Stimulated activated CD8-positive, alpha-beta memory T cell treated with anti-CD3 and anti-CD28 coated beads, Interleukin-2, amount 100 ng/mL, for 1 hour (primary cell): ENCODE results near the gene MYOC.
"Not testable (repeated sequence)": the region's sequence is repeated elsewhere in the genome, so short reads cannot be mapped to it uniquely, and the experiment has no call there.

Source experiments
- DNase-seq, 2 donors: peaks; one replicate each; pipeline ENCODE4 v3.0.0-alpha.2; 2020; ENCODE audit warnings: low read depth in 2 of 2

Gene MYOC

GRCh38 chr1:171652234-171652822 lies at the start of gene MYOC:
Gene MYOC (minus strand): TSS chr1:171652688. CDS start chr1:171652611, 77 bp downstream.
- DNase-seq, result no peak

- no peak for DNase-seq
These were observed 47.0 kb upstream of the MYOC start for GRCh38 chr1:171699531-171699930.

GRCh38 chr1:171695772-171696171 lies 43.3 kb upstream of the MYOC start:
- not testable (repeated sequence) for DNase-seq

GRCh38 chr1:171693541-171693940 lies 41.1 kb upstream of the MYOC start:
- not testable (repeated sequence) for DNase-seq

- DNase-seq, result no peak
These were observed 31.4 kb upstream of the MYOC start for GRCh38 chr1:171683870-171684269.

- DNase-seq, result no peak
These were observed 27.9 kb upstream of the MYOC start for GRCh38 chr1:171680339-171680738.

GRCh38 chr1:171676823-171677222 lies 24.3 kb upstream of the MYOC start:
- no peak for DNase-seq

GRCh38 chr1:171674431-171675405 lies 22.2 kb upstream of the MYOC start:
- DNase-seq, result no peak

GRCh38 chr1:171670739-171671138 lies 18.3 kb upstream of the MYOC start:
- no peak for DNase-seq

GRCh38 chr1:171668372-171668771 lies 15.9 kb upstream of the MYOC start:
- DNase-seq, result no peak

GRCh38 chr1:171666114-171666769 lies 13.8 kb upstream of the MYOC start:
- DNase-seq, result no peak

- no peak for DNase-seq
These were observed 12.5 kb upstream of the MYOC start for GRCh38 chr1:171664976-171665375.

- DNase-seq, result no peak
These were observed 11.5 kb upstream of the MYOC start for GRCh38 chr1:171663854-171664575.

- DNase-seq, result no peak
These were observed 10.8 kb upstream of the MYOC start for GRCh38 chr1:171663036-171663853.

- DNase-seq, result no peak
These were observed 8.7 kb upstream of the MYOC start for GRCh38 chr1:171661076-171661650.

GRCh38 chr1:171656206-171656605 lies 3.7 kb upstream of the MYOC start:
- DNase-seq, result not testable (repeated sequence)

GRCh38 chr1:171655746-171656116 lies 3.2 kb upstream of the MYOC start:
- no peak for DNase-seq

GRCh38 chr1:171654942-171655745 lies 2.7 kb upstream of the MYOC start:
- DNase-seq, result peak; percentile 24 to 34

- no peak for DNase-seq
These were observed 1.9 kb upstream of the MYOC start for GRCh38 chr1:171654201-171654941.
